Trophoblast cell (in vitro differentiated cells and primary cell): Measurements from ENCODE around the gene RCAN3.
"Not testable (repeated sequence)": the region's sequence is repeated elsewhere in the genome, so short reads cannot be mapped to it uniquely, and the experiment has no call there.

ENCODE experiments used
- DNase-seq, 2 donors: peaks; one replicate each; pipeline ENCODE4 v3.0.0-alpha.2; 2016
- H2AFZ ChIP-seq: 2 replicates; pipeline ENCODE4 v1.6.1; 2013; ENCODE audit warnings: low read length, moderate library complexity, mild to moderate bottlenecking; ENCODE audit not compliant: insufficient read depth, poor library complexity
- H2AK5ac ChIP-seq: 2 replicates; pipeline ENCODE4 v1.6.1; 2013; ENCODE audit warnings: mild to moderate bottlenecking, low read length
- H2BK120ac ChIP-seq: 2 replicates; pipeline ENCODE4 v1.6.1; 2013; ENCODE audit warnings: low read length, mild to moderate bottlenecking, moderate library complexity; ENCODE audit not compliant: insufficient read depth, poor library complexity
- H2BK12ac ChIP-seq: 2 replicates; pipeline ENCODE4 v1.6.1; 2013; ENCODE audit warnings: mild to moderate bottlenecking, low read length, moderate library complexity
- H2BK5ac ChIP-seq: 2 replicates; pipeline ENCODE4 v1.6.1; 2013; ENCODE audit warnings: low read length, low read depth, moderate library complexity, mild to moderate bottlenecking; ENCODE audit not compliant: poor library complexity
- H3K14ac ChIP-seq: 2 replicates; pipeline ENCODE4 v1.6.1; 2013; ENCODE audit warnings: mild to moderate bottlenecking, low read length
- H3K18ac ChIP-seq: 2 replicates; pipeline ENCODE4 v1.6.1; 2013; ENCODE audit warnings: mild to moderate bottlenecking, low read length
- H3K23ac ChIP-seq: 2 replicates; pipeline ENCODE4 v1.6.1; 2013; ENCODE audit warnings: low read length
- H3K27ac ChIP-seq: 2 replicates; pipeline ENCODE4 v1.5.1; 2013; ENCODE audit warnings: low read depth, mild to moderate bottlenecking, inconsistent platforms, low read length, moderate library complexity
- H3K27me3 ChIP-seq: 2 replicates; pipeline ENCODE4 v1.6.1; 2013; ENCODE audit warnings: inconsistent platforms, mild to moderate bottlenecking, low read length, moderate library complexity; ENCODE audit not compliant: insufficient read depth
- H3K36me3 ChIP-seq, 2 experiments: 1 replicate in 1 of 2; 2 replicates in 1 of 2; pipeline ENCODE4 v1.6.1; 2013; ENCODE audit warnings: low read length in 2 of 2, mild to moderate bottlenecking in 2 of 2, moderate library complexity in 1 of 2; ENCODE audit not compliant: insufficient read depth in 2 of 2, control insufficient read depth in 1 of 2
- H3K4ac ChIP-seq: 2 replicates; pipeline ENCODE4 v1.6.1; 2013; ENCODE audit warnings: low read depth, mild to moderate bottlenecking, low read length, moderate library complexity
- H3K4me1 ChIP-seq, 2 experiments: 1 replicate in 1 of 2; 2 replicates in 1 of 2; pipeline ENCODE4 v1.6.1; 2013; ENCODE audit warnings: low read length in 2 of 2, mild to moderate bottlenecking in 2 of 2, moderate library complexity in 1 of 2; ENCODE audit not compliant: insufficient read depth in 2 of 2, control insufficient read depth in 1 of 2
- H3K4me2 ChIP-seq: 2 replicates; pipeline ENCODE4 v1.6.1; 2013; ENCODE audit warnings: inconsistent platforms, mild to moderate bottlenecking, low read length, moderate library complexity
- H3K4me3 ChIP-seq: 2 replicates; pipeline ENCODE4 v1.5.1; 2013; ENCODE audit warnings: mild to moderate bottlenecking, low read depth, low read length, inconsistent platforms
- H3K79me1 ChIP-seq: one replicate; pipeline ENCODE4 v1.6.1; 2013; ENCODE audit warnings: low read length
- H3K79me2 ChIP-seq: 2 replicates; pipeline ENCODE4 v1.6.1; 2013; ENCODE audit warnings: low read length, mild to moderate bottlenecking; ENCODE audit not compliant: control insufficient read depth, insufficient read depth, poor library complexity
- H3K9ac ChIP-seq: 2 replicates; pipeline ENCODE4 v1.6.1; 2013; ENCODE audit warnings: mild to moderate bottlenecking, low read length
- H3K9me3 ChIP-seq: 2 replicates; pipeline ENCODE4 v1.6.1; 2013; ENCODE audit warnings: low read depth, mild to moderate bottlenecking, control low read depth, inconsistent platforms, low read length; ENCODE audit not compliant: insufficient read depth
- H4K12ac ChIP-seq: 2 replicates; pipeline ENCODE4 v1.6.1; 2013; ENCODE audit warnings: low read depth, mild to moderate bottlenecking, low read length, moderate library complexity
- H4K8ac ChIP-seq: 2 replicates; pipeline ENCODE4 v1.6.1; 2013; ENCODE audit warnings: low read depth, mild to moderate bottlenecking, low read length, moderate library complexity
- H4K91ac ChIP-seq: one replicate; pipeline ENCODE4 v1.6.1; 2013; ENCODE audit warnings: low read depth, mild to moderate bottlenecking, low read length, moderate library complexity
- WGBS: extraction: QIAGEN DNeasy Blood & Tissue Kit; methylation state at CpG from one replicate; pipeline ENCODE4 v1.1.7; 2013; ENCODE audit warnings: missing lambda C conversion rate; ENCODE audit not compliant: insufficient read length, insufficient coverage; ENCODE audit errors: extremely low coverage; 5-methylcytosine and 5-hydroxymethylcytosine counted together

Gene RCAN3

DNA sequence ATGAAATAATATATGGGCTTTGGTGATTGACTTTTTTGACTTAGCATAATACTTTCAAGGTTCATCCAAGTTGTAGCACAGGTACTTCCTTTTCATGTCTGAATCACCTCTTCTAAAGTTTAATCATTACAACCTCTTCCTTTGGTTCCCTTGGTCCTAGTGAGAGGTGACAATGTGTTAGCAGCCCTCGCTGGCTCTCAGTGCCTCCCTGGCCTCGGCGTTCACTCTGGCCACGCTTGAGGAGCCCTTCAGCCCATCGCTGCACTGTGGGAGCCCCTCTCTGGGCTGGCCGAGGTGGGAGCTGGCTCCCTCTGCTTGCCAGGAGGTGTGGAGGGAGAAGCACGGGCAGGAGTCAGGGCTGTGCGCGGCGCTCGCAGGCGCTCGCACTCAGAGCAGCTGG, 13.0 kb upstream of the RCAN3 start:
- H2BK5ac ChIP-seq: no peak overlapping the region
- no peaks in the 10 kb centered on the region for H3K27me3 ChIP-seq
- H4K8ac ChIP-seq: no peak overlapping the region
- H3K4ac ChIP-seq: no peak overlapping the region
- no peaks in the 10 kb centered on the region for H3K36me3 ChIP-seq
- no peaks in the 10 kb centered on the region for H3K4me1 ChIP-seq
- H2BK12ac ChIP-seq: no peak overlapping the region
- no peaks in the 10 kb centered on the region for H3K79me2 ChIP-seq
- H2AFZ ChIP-seq: no peak overlapping the region
- no peak overlapping the region for H2BK120ac ChIP-seq
- no peak overlapping the region for H3K4me3 ChIP-seq
- H3K9me3 ChIP-seq: peaks cover 12% of the 10 kb centered on the region
- no peak overlapping the region for H4K91ac ChIP-seq
- no CpG with 5 or more reads among the region's 13 CpGs for WGBS
- H3K14ac ChIP-seq: no peak overlapping the region
- no peak overlapping the region for H3K23ac ChIP-seq
- no peaks in the 10 kb centered on the region for H3K79me1 ChIP-seq
- no peak for DNase-seq
- H3K18ac ChIP-seq: no peak overlapping the region
- H3K9ac ChIP-seq: no peak overlapping the region
- H4K12ac ChIP-seq: no peak overlapping the region
- H3K4me2 ChIP-seq: no peak overlapping the region
- H2AK5ac ChIP-seq: no peak overlapping the region
- no peak overlapping the region for H3K27ac ChIP-seq

DNA sequence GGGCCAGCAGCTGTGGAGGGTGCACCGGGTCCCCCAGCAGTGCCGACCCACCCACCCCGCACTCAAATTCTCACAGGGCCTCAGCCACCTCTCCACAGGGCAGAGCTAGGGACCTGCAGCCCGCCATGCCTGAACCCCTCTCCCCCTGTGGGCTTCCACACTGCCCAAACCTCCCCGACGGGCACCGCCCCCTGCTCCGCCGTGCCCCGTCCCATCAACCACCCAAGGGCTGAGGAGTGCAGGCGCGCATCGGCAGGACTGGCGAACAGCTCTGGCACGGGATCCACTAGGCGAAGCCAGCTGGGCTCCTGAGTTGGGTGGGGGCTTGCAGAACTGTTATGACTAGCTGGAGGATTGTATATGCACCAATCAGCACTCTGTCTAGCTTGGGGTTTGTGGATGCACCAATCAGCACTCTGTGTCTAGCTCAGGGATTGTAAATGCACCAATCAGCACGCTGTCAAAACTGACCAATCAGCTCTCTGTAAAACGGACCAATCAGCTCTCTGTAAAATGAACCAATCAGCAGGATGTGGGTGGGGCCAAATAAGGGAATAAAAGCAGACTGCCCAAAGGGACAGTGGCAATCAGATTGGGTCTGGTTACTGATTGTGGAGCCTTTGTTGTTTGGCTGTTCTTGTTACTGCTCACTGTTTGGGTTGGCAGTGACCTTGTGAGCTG, 12.4 kb upstream of the RCAN3 start:
- H3K79me2 ChIP-seq: no peaks in the 10 kb centered on the region
- no CpG with 5 or more reads among the region's 18 CpGs for WGBS
- no peak overlapping the region for H4K91ac ChIP-seq
- no peaks in the 10 kb centered on the region for H3K4me1 ChIP-seq
- H4K8ac ChIP-seq: no peak overlapping the region
- H3K9me3 ChIP-seq: peaks cover 12% of the 10 kb centered on the region
- H3K4me3 ChIP-seq: no peak overlapping the region
- no peaks in the 10 kb centered on the region for H3K36me3 ChIP-seq
- no peak overlapping the region for H2BK5ac ChIP-seq
- no peak overlapping the region for H4K12ac ChIP-seq
- no peaks in the 10 kb centered on the region for H3K79me1 ChIP-seq
- H3K27ac ChIP-seq: no peak overlapping the region
- H3K4me2 ChIP-seq: no peak overlapping the region
- no peak overlapping the region for H3K14ac ChIP-seq
- DNase-seq: no peak
- no peak overlapping the region for H2AFZ ChIP-seq
- H3K9ac ChIP-seq: no peak overlapping the region
- H3K18ac ChIP-seq: no peak overlapping the region
- H2BK12ac ChIP-seq: no peak overlapping the region
- H2AK5ac ChIP-seq: no peak overlapping the region
- H3K27me3 ChIP-seq: no peaks in the 10 kb centered on the region
- H3K4ac ChIP-seq: no peak overlapping the region
- H2BK120ac ChIP-seq: no peak overlapping the region
- no peak overlapping the region for H3K23ac ChIP-seq

DNA sequence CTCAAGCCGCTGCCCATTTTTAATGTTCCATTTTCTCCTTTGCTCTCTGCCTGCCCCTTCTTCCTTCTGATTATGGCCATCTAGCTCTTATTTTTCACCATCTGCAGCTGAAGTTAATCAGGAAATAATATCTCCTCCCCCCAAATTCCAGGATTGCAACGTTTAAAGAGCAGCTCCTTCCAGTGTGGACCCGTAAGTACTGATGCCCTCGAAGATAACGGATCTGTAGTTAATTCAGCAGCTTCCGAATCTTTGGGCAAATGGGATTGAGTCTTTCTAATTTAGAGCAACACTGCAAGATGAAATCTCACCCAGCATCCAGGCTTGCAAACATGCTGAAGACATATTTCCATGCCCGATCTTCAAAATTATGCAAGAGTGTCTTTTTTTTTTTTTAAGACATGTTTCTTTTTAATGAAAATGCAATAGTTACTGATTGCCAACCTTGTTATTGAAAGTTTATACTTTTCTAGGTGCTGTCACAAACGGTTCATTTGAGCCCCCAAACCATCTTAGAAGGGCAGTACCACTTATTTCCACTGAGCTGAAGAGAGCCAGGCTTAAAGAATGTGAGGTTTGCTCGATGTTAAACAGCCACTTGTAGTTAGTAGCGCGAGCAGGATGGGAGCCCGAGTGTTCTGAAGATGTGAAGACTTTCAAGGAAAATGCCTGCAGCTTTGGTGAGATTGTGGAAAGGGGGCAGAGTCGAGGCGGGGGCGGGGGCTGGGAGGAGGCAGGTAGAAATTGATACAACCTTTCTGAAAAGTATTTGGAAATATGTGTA, 10.9 kb upstream of the RCAN3 start:
- Histone ChIP-seq H3K14ac (no peak overlapping the region), H2AK5ac (no peak overlapping the region)
- WGBS: no CpG with 5 or more reads among the region's 15 CpGs

DNA sequence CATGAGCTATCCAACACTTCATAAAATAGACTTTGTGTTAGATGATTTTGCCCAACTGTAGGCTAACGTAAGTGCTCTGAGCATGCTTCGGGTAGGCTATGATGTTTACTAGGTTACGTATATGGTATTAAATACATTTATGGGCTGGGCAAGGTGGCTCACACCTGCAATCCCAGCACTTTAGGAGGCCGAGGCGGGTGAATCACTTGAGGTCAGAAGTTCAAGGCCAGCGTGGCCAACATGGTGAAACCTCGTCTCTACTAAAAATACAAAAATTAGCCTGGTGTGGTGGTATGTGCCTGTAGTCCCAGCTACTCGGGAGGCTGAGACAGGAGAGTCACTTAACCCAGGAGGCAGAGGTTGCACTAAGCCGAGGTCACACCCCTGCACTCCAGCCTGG, 9.7 kb upstream of the RCAN3 start:
- H3K4ac ChIP-seq, H3K27ac ChIP-seq, H3K4me1 ChIP-seq, H3K14ac ChIP-seq, H3K4me3 ChIP-seq, H3K79me1 ChIP-seq, H2AK5ac ChIP-seq, H3K23ac ChIP-seq, H3K27me3 ChIP-seq, H4K91ac ChIP-seq, H4K12ac ChIP-seq, H3K4me2 ChIP-seq, H2BK12ac ChIP-seq, H3K9ac ChIP-seq, H3K79me2 ChIP-seq, H2AFZ ChIP-seq, H3K18ac ChIP-seq, H4K8ac ChIP-seq, H3K36me3 ChIP-seq, H2BK120ac ChIP-seq, H2BK5ac ChIP-seq, DNase-seq: not testable (repeated sequence)
- H3K9me3 ChIP-seq: peaks cover 12% of the 10 kb centered on the region
- WGBS: no CpG with 5 or more reads among the region's 9 CpGs

More for the DNA sequence above, 10.9 kb upstream of the RCAN3 start:
- no peaks in the 10 kb centered on the region for H3K27me3 ChIP-seq
- no peak for DNase-seq
- no peak overlapping the region for H3K27ac ChIP-seq
- H3K36me3 ChIP-seq: no peaks in the 10 kb centered on the region
- peaks cover 12% of the 10 kb centered on the region for H3K9me3 ChIP-seq
- no peak overlapping the region for H3K4me2 ChIP-seq
- H3K4me3 ChIP-seq: no peak overlapping the region
- H2AFZ ChIP-seq: no peak overlapping the region
- H3K4me1 ChIP-seq: no peaks in the 10 kb centered on the region
- H3K9ac ChIP-seq: no peak overlapping the region
- no peak overlapping the region for H2BK5ac ChIP-seq
- H3K23ac ChIP-seq: no peak overlapping the region
- no peak overlapping the region for H4K91ac ChIP-seq
- H4K12ac ChIP-seq: no peak overlapping the region
- no peak overlapping the region for H3K4ac ChIP-seq
- no peaks in the 10 kb centered on the region for H3K79me2 ChIP-seq
- no peak overlapping the region for H2BK12ac ChIP-seq
- H2BK120ac ChIP-seq: no peak overlapping the region
- H3K18ac ChIP-seq: no peak overlapping the region
- H3K79me1 ChIP-seq: no peaks in the 10 kb centered on the region
- no peak overlapping the region for H4K8ac ChIP-seq
